ENCODE data around the gene ELAVL3.

GRCh38 chr19:11418094-11418548 lies 62.7 kb downstream of the ELAVL3 start:
- TF ChIP-seq POLR2AphosphoS5 (IDR thresholded peaks at IDR 0.05) (no peak), CTCF (IDR thresholded peaks at IDR 0.05) (no peak)
